ENCODE measurements around the gene KEAP1. TPM values are rescaled to one million over a fixed set of nuclear protein-coding genes. Genes with fewer than 3 reads are reported as not detected.

KEAP1 gene
- total and polyA plus RNA-seq, 2 of the 8 experiments (the other 6 are each of a cell fraction or from before 2014, with no cell fraction given): 80.6 to 106 TPM

- TF ChIP-seq HDAC2 (IDR thresholded peaks at IDR 0.05; ENCODE audit: borderline replicate concordance in 1 of 2, low read depth in 2 of 2, low read length in 2 of 2) (peak in 1 of 2 experiments; percentile 76; a peak in 1 of 4 replicates), GABPA (IDR thresholded peaks at IDR 0.05; ENCODE audit: borderline replicate concordance, insufficient read depth, low read length) (no peak), EP300 (IDR thresholded peaks at IDR 0.05; ENCODE audit: borderline replicate concordance in 1 of 2, low read depth in 2 of 2, low read length in 2 of 2) (no peak), ASH2L (IDR thresholded peaks at IDR 0.05; ENCODE audit: low read length) (no peak), EGR1 (IDR thresholded peaks at IDR 0.05; ENCODE audit: borderline replicate concordance, low read depth, low read length) (no peak), HDAC6 (IDR thresholded peaks at IDR 0.05; ENCODE audit: low read depth, low read length) (no peak), TAF1 (IDR thresholded peaks at IDR 0.05; ENCODE audit: low read depth, low read length) (no peak), SRF (IDR thresholded peaks at IDR 0.05; ENCODE audit: low read depth, low read length) (no peak), FOSL1 (IDR thresholded peaks at IDR 0.05; ENCODE audit: insufficient read depth, low read depth, low read length) (no peak), KDM1A (IDR thresholded peaks at IDR 0.05; ENCODE audit: borderline replicate concordance, low read length) (no peak; the same call in 1 of the 2 replicates), POU5F1 (IDR thresholded peaks at IDR 0.05; ENCODE audit: low read depth, low read length) (no peak), POLR2A (IDR thresholded peaks at IDR 0.05; ENCODE audit: control extremely low read depth in 1 of 2, low read depth in 2 of 2, low read length in 2 of 2) (no peak; a peak in 1 of 3 replicates), BACH1 (IDR thresholded peaks at IDR 0.05; ENCODE audit: low read length) (no peak; the same call in 1 of the 2 replicates), SP2 (IDR thresholded peaks at IDR 0.05; ENCODE audit: low read length) (no peak), JUN (IDR thresholded peaks at IDR 0.05; ENCODE audit: low read depth, low read length) (no peak), SUZ12 (IDR thresholded peaks at IDR 0.05; ENCODE audit: low read length) (no peak), BRCA1 (IDR thresholded peaks at IDR 0.05; ENCODE audit: low read depth, low read length) (no peak), RBBP5 (IDR thresholded peaks at IDR 0.05; ENCODE audit: borderline replicate concordance, low read depth, low read length) (no peak), TBP (IDR thresholded peaks at IDR 0.05; ENCODE audit: low read depth, low read length) (no peak), MAFK (IDR thresholded peaks at IDR 0.05; ENCODE audit: low read depth, low read length) (no peak)
These were observed at the start of gene KEAP1 (continued) for GRCh38 chr19:10503002-10503789.

Data from H1 (cell line).